GM13976 (cell line): ENCODE data around the gene SHB.

Experiments used
- DNase-seq: peaks from one replicate; pipeline ENCODE4 v3.0.0; 2012; ENCODE audit warnings: low spot score
- CTCF ChIP-seq: IDR thresholded peaks from 2 replicates; pipeline ENCODE4 v1.5.1; 2012; ENCODE audit warnings: borderline replicate concordance, mild to moderate bottlenecking; ENCODE audit not compliant: insufficient read depth; ENCODE audit errors: extremely low read depth, missing control alignments, control extremely low read depth
- in situ Hi-C: fragments of 300-500 bp; cut with MboI; formaldehyde crosslinking; loops from one replicate; pipeline ENCODE4 v1.12.0; 2022; ENCODE audit warnings: low sequenced_read_pairs, mixed read lengths, inconsistent platforms; ENCODE audit not compliant: unreplicated experiment

The SHB gene

GRCh38 chr9:37961351-37961750, 107.7 kb downstream of the SHB start:
- no peak for TF ChIP-seq CTCF
- in situ Hi-C loops, result no loop called here
- no peak for DNase-seq

GRCh38 chr9:37960631-37961030, 108.4 kb downstream of the SHB start:
- DNase-seq, result no peak
- no peak for TF ChIP-seq CTCF
- in situ Hi-C loops, result no loop called here

GRCh38 chr9:37959976-37960375, 109.1 kb downstream of the SHB start:
- DNase-seq, result no peak
- in situ Hi-C loops, result no loop called here
- TF ChIP-seq CTCF, result no peak

GRCh38 chr9:37958154-37958553, 110.9 kb downstream of the SHB start:
- no peak for DNase-seq
- in situ Hi-C loops, result no loop called here
- no peak for TF ChIP-seq CTCF

- no peak for TF ChIP-seq CTCF
- in situ Hi-C loops, result no loop called here
- no peak for DNase-seq
These were observed 111.4 kb downstream of the SHB start for GRCh38 chr9:37957664-37957953.

GRCh38 chr9:37956904-37957663, 111.9 kb downstream of the SHB start:
- no peak for TF ChIP-seq CTCF
- no peak for DNase-seq
- in situ Hi-C loops, result no loop called here
